HCT116 (cell line): ENCODE measurements around the gene ADAM17. TPM values are rescaled to one million over a fixed set of nuclear protein-coding genes. Genes with fewer than 3 reads are reported as not detected.

Source experiments
- ATAC-seq: fragments of 200-7000 bp; cut with Tn5 transposase; 2 replicates; pipeline ENCODE4 v1.9.1; 2020; ENCODE audit warnings: mild to moderate bottlenecking, moderate library complexity
- BruUV-seq: library from RNA; stranded (reverse); fragments of 400-500 nt; replicated peaks from 2 replicates; lab custom pipeline; 2021; lab: Mats Ljungman, UMichigan
- CTCF ChIA-PET: fragments of 300-600 bp; sonication (Branson Sonifier 250); formaldehyde crosslinking; loops from one replicate; lab custom pipeline; 2021; ENCODE audit warnings: antibody characterized with exemption; lab: Charles Lee
- POLR2A ChIA-PET: fragments of 300-600, 350-600 bp; sonication (Branson Sonifier 250); formaldehyde crosslinking; loops from one replicate; lab custom pipeline; 2021; ENCODE audit warnings: antibody characterized with exemption; lab: Charles Lee
- RAD21 ChIA-PET, 2 experiments: fragments of 300-600 bp; sonication (Branson Sonifier 250); formaldehyde crosslinking; loops; one replicate each; lab custom pipeline; 2023; ENCODE audit warnings: low total read pairs in 2 of 2; ENCODE audit not compliant: uncharacterized antibody in 2 of 2, unreplicated experiment in 2 of 2, low non-redundant PET in 1 of 2; lab: Charles Lee
- DNase-seq: peaks from one replicate; pipeline ENCODE4 v3.0.0-alpha.2; 2010; ENCODE audit warnings: low read depth, low spot score
- H2AFZ ChIP-seq: fragments of 200-600 bp; shearing (Covaris generic), sonication (generic); 2 replicates; pipeline ENCODE4 v1.6.1; 2017; ENCODE audit warnings: low read depth, mixed run types, mixed read lengths, antibody characterized with exemption, low read length; ENCODE audit not compliant: poor library complexity, severe bottlenecking
- H3K27ac ChIP-seq: 2 replicates; pipeline ENCODE4 v1.5.1; 2012; ENCODE audit warnings: low read depth, low read length
- H3K27me3 ChIP-seq: fragments of 200-600 bp; sonication (generic); 2 replicates; pipeline ENCODE4 v1.6.1; 2016; ENCODE audit warnings: mixed run types, low read length, mixed read lengths; ENCODE audit not compliant: insufficient read depth
- H3K36me3 ChIP-seq, 2 experiments: fragments of 200-500 bp in 1 of 2; fragments of 200-600 bp in 1 of 2; sonication (Bioruptor generic) in 1 of 2; sonication (generic) in 1 of 2; 2 replicates each; pipeline versions ENCODE4 v1.5.1 to v1.6.1; 2014 to 2016; ENCODE audit warnings: low read length in 2 of 2, inconsistent platforms in 1 of 2, mixed read lengths in 1 of 2, mixed run types in 1 of 2; ENCODE audit not compliant: insufficient read depth in 2 of 2, control insufficient read depth in 1 of 2
- H3K4me1 ChIP-seq, 2 experiments: fragments of 200-600 bp in 1 of 2; sonication (generic) in 1 of 2; 2 replicates each; pipeline versions ENCODE4 v1.5.1 to v1.6.1; 2012 to 2017; ENCODE audit warnings: low read length in 2 of 2, inconsistent platforms in 1 of 2, mild to moderate bottlenecking in 1 of 2, mixed read lengths in 1 of 2, mixed run types in 1 of 2, moderate library complexity in 1 of 2; ENCODE audit not compliant: insufficient read depth in 2 of 2, control insufficient read depth in 1 of 2
- H3K4me2 ChIP-seq: fragments of 200-600 bp; sonication (generic); 2 replicates; pipeline ENCODE4 v1.6.1; 2017; ENCODE audit warnings: mixed run types, low read length, mixed read lengths
- H3K4me3 ChIP-seq, 2 experiments: fragments of 200-600 bp in 1 of 2; sonication (generic) in 1 of 2; replicated peaks in 1 of 2; 2 replicates each; pipeline ENCODE4 v1.5.1; 2011 to 2016; ENCODE audit warnings: low read length in 2 of 2, control low read depth in 1 of 2, low read depth in 1 of 2, mild to moderate bottlenecking in 1 of 2, mixed read lengths in 1 of 2, mixed run types in 1 of 2
- H3K79me2 ChIP-seq: fragments of 200-600 bp; sonication (generic); 2 replicates; pipeline ENCODE4 v1.6.1; 2017; ENCODE audit warnings: mild to moderate bottlenecking, mixed run types, low read length, moderate library complexity, mixed read lengths; ENCODE audit not compliant: insufficient read depth
- H3K9ac ChIP-seq: fragments of 200-600 bp; sonication (generic); 2 replicates; pipeline ENCODE4 v1.6.1; 2016; ENCODE audit warnings: low read length, mixed read lengths
- H3K9me2 ChIP-seq: fragments of 200-600 bp; sonication (generic), shearing (Covaris generic); 2 replicates; pipeline ENCODE4 v1.6.1; 2017; ENCODE audit warnings: mixed run types, mild to moderate bottlenecking, moderate library complexity; ENCODE audit not compliant: insufficient read depth
- H3K9me3 ChIP-seq, 2 experiments: fragments of 200-500 bp in 1 of 2; fragments of 200-600 bp in 1 of 2; sonication (Bioruptor generic) in 1 of 2; sonication (generic) in 1 of 2; 2 replicates each; pipeline ENCODE4 v1.6.1; 2014 to 2017; ENCODE audit warnings: low read length in 2 of 2, mixed read lengths in 2 of 2, inconsistent platforms in 1 of 2, low read depth in 1 of 2, mild to moderate bottlenecking in 1 of 2, mixed run types in 1 of 2, moderate library complexity in 1 of 2; ENCODE audit not compliant: control insufficient read depth in 1 of 2, insufficient read depth in 1 of 2
- H4K20me1 ChIP-seq: fragments of 200-600 bp; sonication (generic), shearing (Covaris generic); 2 replicates; pipeline ENCODE4 v1.6.1; 2017; ENCODE audit warnings: mixed run types, mild to moderate bottlenecking, moderate library complexity; ENCODE audit not compliant: insufficient read depth
- ATF3 ChIP-seq: IDR thresholded peaks from 2 replicates; pipeline ENCODE4 v1.6.1; 2012
- CBX3 ChIP-seq: IDR thresholded peaks from 2 replicates; pipeline ENCODE4 v1.6.1; 2012; ENCODE audit warnings: low read depth
- CEBPB ChIP-seq: IDR thresholded peaks from 2 replicates; pipeline ENCODE4 v1.6.1; 2012; ENCODE audit warnings: low read depth
- CTCF ChIP-seq, 3 experiments: fragments of 200-600 bp in 1 of 3; sonication (generic) in 1 of 3; IDR thresholded peaks in 2 of 3; conservative IDR thresholded peaks in 1 of 3; 2 replicates each; pipeline ENCODE4 v1.5.1; 2012 to 2017; ENCODE audit warnings: low read depth in 2 of 3, low read length in 2 of 3, antibody characterized with exemption in 1 of 3, borderline replicate concordance in 1 of 3, control low read depth in 1 of 3, mild to moderate bottlenecking in 1 of 3, mixed read lengths in 1 of 3, mixed run types in 1 of 3, moderate library complexity in 1 of 3; ENCODE audit not compliant: insufficient read depth in 1 of 3
- EGR1 ChIP-seq: IDR thresholded peaks from 2 replicates; pipeline ENCODE4 v1.6.1; 2012; ENCODE audit warnings: low read depth
- EZH2 ChIP-seq: fragments of 200-600 bp; sonication (generic); IDR thresholded peaks from 2 replicates; pipeline ENCODE4 v1.6.1; 2017; ENCODE audit warnings: antibody characterized with exemption, mixed run types
- EZH2phosphoT487 ChIP-seq: fragments of 200-600 bp; IDR thresholded peaks from 2 replicates; pipeline ENCODE4 v1.6.1; 2018; ENCODE audit warnings: antibody characterized with exemption, borderline replicate concordance
- JUND ChIP-seq: IDR thresholded peaks from 2 replicates; pipeline ENCODE4 v1.6.1; 2012
- MAX ChIP-seq: IDR thresholded peaks from 2 replicates; pipeline ENCODE4 v1.6.1; 2012
- POLR2A ChIP-seq: IDR thresholded peaks from 2 replicates; pipeline ENCODE4 v1.7.0; 2011; ENCODE audit warnings: borderline replicate concordance; ENCODE audit not compliant: insufficient read depth, insufficient read length; ENCODE audit errors: extremely low read depth
- POLR2AphosphoS5 ChIP-seq: IDR thresholded peaks from 2 replicates; pipeline ENCODE4 v1.6.1; 2011; ENCODE audit warnings: mild to moderate bottlenecking, low read depth, low read length, moderate library complexity
- SIN3A ChIP-seq: IDR thresholded peaks from 2 replicates; pipeline ENCODE4 v1.6.1; 2012; ENCODE audit warnings: low read depth
- SP1 ChIP-seq: IDR thresholded peaks from 2 replicates; pipeline ENCODE4 v1.6.1; 2012; ENCODE audit warnings: low read depth
- SRF ChIP-seq: IDR thresholded peaks from 2 replicates; pipeline ENCODE4 v1.6.1; 2012; ENCODE audit warnings: low read depth
- TCF7L2 ChIP-seq: IDR thresholded peaks from 2 replicates; pipeline ENCODE4 v1.7.0; 2011; ENCODE audit warnings: borderline replicate concordance, inconsistent platforms; ENCODE audit not compliant: insufficient read depth, insufficient read length; ENCODE audit errors: extremely low read depth
- YY1 ChIP-seq: IDR thresholded peaks from 2 replicates; pipeline ENCODE4 v1.6.1; 2011; ENCODE audit warnings: low read length, low read depth, moderate library complexity, mild to moderate bottlenecking; ENCODE audit not compliant: insufficient replicate concordance; ENCODE audit errors: extremely low read depth
- ZBTB33 ChIP-seq: IDR thresholded peaks from 2 replicates; pipeline ENCODE4 v1.6.1; 2011; ENCODE audit warnings: mild to moderate bottlenecking, low read length, moderate library complexity; ENCODE audit not compliant: insufficient replicate concordance; ENCODE audit errors: extremely low read depth
- ZFX ChIP-seq: fragments of 450-650 bp; IDR thresholded peaks from 2 replicates; pipeline ENCODE4 v1.6.1; 2017
- ZNF274 ChIP-seq: fragments of 200-500 bp; sonication (Bioruptor generic); IDR thresholded peaks from 2 replicates; pipeline ENCODE4 v1.6.1; 2014; ENCODE audit warnings: mild to moderate bottlenecking, low read depth, low read length, inconsistent platforms
- intact Hi-C: fragments of 100-400 bp; cut with micrococcal nuclease; formaldehyde crosslinking; loops from 2 replicates; pipeline ENCODE4 v1.10.0; 2022
- total RNA-seq: library from RNA; stranded (reverse); gene quantifications from one replicate; pipeline ENCODE4 v1.2.1, GENCODE V29; 2021; ENCODE audit not compliant: unreplicated experiment

Gene ADAM17
- total RNA-seq, 1 experiment from 2014 or later = 39.2 TPM

- Histone ChIP-seq H3K27me3 (no peaks in the 10 kb centered on the region), H3K9ac (no peak overlapping the region), H3K9me2 (no peaks in the 10 kb centered on the region), H4K20me1 (peaks cover 4% of the 10 kb centered on the region; the same call in 1 of the 2 replicates), H3K9me3 (no peaks in the 10 kb centered on the region), H3K27ac (no peak overlapping the region), H2AFZ (no peak overlapping the region), H3K4me2 (no peak overlapping the region), H3K4me1 (peaks cover 0 to 16% of the 10 kb centered on the region in 2 experiments; a peak in 2 of 4 replicates), H3K79me2 (peaks cover 27% of the 10 kb centered on the region), H3K4me3 (no peak overlapping the region), H3K36me3 (peaks cover 0 to 4% of the 10 kb centered on the region in 2 experiments; a peak in 1 of 4 replicates)
- RAD21 ChIA-PET = interaction anchor here in 1 of 2 experiments (0.6 kb wide), 1 partner anchor 605 kb away, joined by 6 read pairs; no protein-coding TSS in a partner anchor
- DNase-seq (no peak), ATAC-seq (no peak)
- POLR2A ChIA-PET = no interaction called here
- intact Hi-C loops = no loop called here
- CTCF ChIA-PET = no interaction called here
- TF ChIP-seq SRF (no peak), ZBTB33 (no peak), YY1 (no peak), CBX3 (no peak), POLR2AphosphoS5 (no peak), JUND (no peak), POLR2A (no peak), EZH2phosphoT487 (no peak), ZNF274 (no peak), SIN3A (no peak), SP1 (no peak), TCF7L2 (no peak), CEBPB (no peak), ZFX (no peak), ATF3 (no peak), EZH2 (no peak), MAX (no peak), EGR1 (no peak), CTCF (IDR thresholded peaks at IDR 0.05 in 2 of 3, conservative IDR thresholded peaks at IDR 0.05 in 1 of 3; ENCODE audit: borderline replicate concordance in 1 of 3, insufficient read depth in 1 of 3, low read depth in 2 of 3, low read length in 2 of 3) (no peak)
- BruUV-seq = no TSS peak
Observed at GRCh38 chr2:9536504-9536903, 19.1 kb downstream of the ADAM17 start.
